HCT116 (cell line): ENCODE data around the gene KCNB1. TPM values are rescaled to one million over a fixed set of nuclear protein-coding genes. Genes with fewer than 3 reads are reported as not detected.

Source experiments
- ATAC-seq: fragments of 200-7000 bp; cut with Tn5 transposase; 2 replicates; pipeline ENCODE4 v1.9.1; 2020; ENCODE audit warnings: mild to moderate bottlenecking, moderate library complexity
- BruUV-seq: library from RNA; stranded (reverse); fragments of 400-500 nt; replicated peaks from 2 replicates; lab custom pipeline; 2021; lab: Mats Ljungman, UMichigan
- CTCF ChIA-PET: fragments of 300-600 bp; sonication (Branson Sonifier 250); formaldehyde crosslinking; loops from one replicate; lab custom pipeline; 2021; ENCODE audit warnings: antibody characterized with exemption; lab: Charles Lee
- POLR2A ChIA-PET: fragments of 300-600, 350-600 bp; sonication (Branson Sonifier 250); formaldehyde crosslinking; loops from one replicate; lab custom pipeline; 2021; ENCODE audit warnings: antibody characterized with exemption; lab: Charles Lee
- RAD21 ChIA-PET, 2 experiments: fragments of 300-600 bp; sonication (Branson Sonifier 250); formaldehyde crosslinking; loops; one replicate each; lab custom pipeline; 2023; ENCODE audit warnings: low total read pairs in 2 of 2; ENCODE audit not compliant: uncharacterized antibody in 2 of 2, unreplicated experiment in 2 of 2, low non-redundant PET in 1 of 2; lab: Charles Lee
- DNase-seq: peaks from one replicate; pipeline ENCODE4 v3.0.0-alpha.2; 2010; ENCODE audit warnings: low read depth, low spot score
- H2AFZ ChIP-seq: fragments of 200-600 bp; shearing (Covaris generic), sonication (generic); 2 replicates; pipeline ENCODE4 v1.6.1; 2017; ENCODE audit warnings: low read depth, mixed run types, mixed read lengths, antibody characterized with exemption, low read length; ENCODE audit not compliant: poor library complexity, severe bottlenecking
- H3K27ac ChIP-seq: 2 replicates; pipeline ENCODE4 v1.5.1; 2012; ENCODE audit warnings: low read depth, low read length
- H3K27me3 ChIP-seq: fragments of 200-600 bp; sonication (generic); 2 replicates; pipeline ENCODE4 v1.6.1; 2016; ENCODE audit warnings: mixed run types, low read length, mixed read lengths; ENCODE audit not compliant: insufficient read depth
- H3K36me3 ChIP-seq, 2 experiments: fragments of 200-500 bp in 1 of 2; fragments of 200-600 bp in 1 of 2; sonication (Bioruptor generic) in 1 of 2; sonication (generic) in 1 of 2; 2 replicates each; pipeline versions ENCODE4 v1.5.1 to v1.6.1; 2014 to 2016; ENCODE audit warnings: low read length in 2 of 2, inconsistent platforms in 1 of 2, mixed read lengths in 1 of 2, mixed run types in 1 of 2; ENCODE audit not compliant: insufficient read depth in 2 of 2, control insufficient read depth in 1 of 2
- H3K4me1 ChIP-seq, 2 experiments: fragments of 200-600 bp in 1 of 2; sonication (generic) in 1 of 2; 2 replicates each; pipeline versions ENCODE4 v1.5.1 to v1.6.1; 2012 to 2017; ENCODE audit warnings: low read length in 2 of 2, inconsistent platforms in 1 of 2, mild to moderate bottlenecking in 1 of 2, mixed read lengths in 1 of 2, mixed run types in 1 of 2, moderate library complexity in 1 of 2; ENCODE audit not compliant: insufficient read depth in 2 of 2, control insufficient read depth in 1 of 2
- H3K4me2 ChIP-seq: fragments of 200-600 bp; sonication (generic); 2 replicates; pipeline ENCODE4 v1.6.1; 2017; ENCODE audit warnings: mixed run types, low read length, mixed read lengths
- H3K4me3 ChIP-seq, 2 experiments: fragments of 200-600 bp in 1 of 2; sonication (generic) in 1 of 2; replicated peaks in 1 of 2; 2 replicates each; pipeline ENCODE4 v1.5.1; 2011 to 2016; ENCODE audit warnings: low read length in 2 of 2, control low read depth in 1 of 2, low read depth in 1 of 2, mild to moderate bottlenecking in 1 of 2, mixed read lengths in 1 of 2, mixed run types in 1 of 2
- H3K79me2 ChIP-seq: fragments of 200-600 bp; sonication (generic); 2 replicates; pipeline ENCODE4 v1.6.1; 2017; ENCODE audit warnings: mild to moderate bottlenecking, mixed run types, low read length, moderate library complexity, mixed read lengths; ENCODE audit not compliant: insufficient read depth
- H3K9ac ChIP-seq: fragments of 200-600 bp; sonication (generic); 2 replicates; pipeline ENCODE4 v1.6.1; 2016; ENCODE audit warnings: low read length, mixed read lengths
- H3K9me2 ChIP-seq: fragments of 200-600 bp; sonication (generic), shearing (Covaris generic); 2 replicates; pipeline ENCODE4 v1.6.1; 2017; ENCODE audit warnings: mixed run types, mild to moderate bottlenecking, moderate library complexity; ENCODE audit not compliant: insufficient read depth
- H3K9me3 ChIP-seq, 2 experiments: fragments of 200-500 bp in 1 of 2; fragments of 200-600 bp in 1 of 2; sonication (Bioruptor generic) in 1 of 2; sonication (generic) in 1 of 2; 2 replicates each; pipeline ENCODE4 v1.6.1; 2014 to 2017; ENCODE audit warnings: low read length in 2 of 2, mixed read lengths in 2 of 2, inconsistent platforms in 1 of 2, low read depth in 1 of 2, mild to moderate bottlenecking in 1 of 2, mixed run types in 1 of 2, moderate library complexity in 1 of 2; ENCODE audit not compliant: control insufficient read depth in 1 of 2, insufficient read depth in 1 of 2
- H4K20me1 ChIP-seq: fragments of 200-600 bp; sonication (generic), shearing (Covaris generic); 2 replicates; pipeline ENCODE4 v1.6.1; 2017; ENCODE audit warnings: mixed run types, mild to moderate bottlenecking, moderate library complexity; ENCODE audit not compliant: insufficient read depth
- CBX3 ChIP-seq: IDR thresholded peaks from 2 replicates; pipeline ENCODE4 v1.6.1; 2012; ENCODE audit warnings: low read depth
- CEBPB ChIP-seq: IDR thresholded peaks from 2 replicates; pipeline ENCODE4 v1.6.1; 2012; ENCODE audit warnings: low read depth
- EGR1 ChIP-seq: IDR thresholded peaks from 2 replicates; pipeline ENCODE4 v1.6.1; 2012; ENCODE audit warnings: low read depth
- ELF1 ChIP-seq: IDR thresholded peaks from 2 replicates; pipeline ENCODE4 v1.6.1; 2012; ENCODE audit warnings: low read depth, borderline replicate concordance
- EZH2 ChIP-seq: fragments of 200-600 bp; sonication (generic); IDR thresholded peaks from 2 replicates; pipeline ENCODE4 v1.6.1; 2017; ENCODE audit warnings: antibody characterized with exemption, mixed run types
- FOSL1 ChIP-seq: IDR thresholded peaks from 2 replicates; pipeline ENCODE4 v1.6.1; 2012; ENCODE audit warnings: low read depth
- JUND ChIP-seq: IDR thresholded peaks from 2 replicates; pipeline ENCODE4 v1.6.1; 2012
- POLR2A ChIP-seq: IDR thresholded peaks from 2 replicates; pipeline ENCODE4 v1.7.0; 2011; ENCODE audit warnings: borderline replicate concordance; ENCODE audit not compliant: insufficient read depth, insufficient read length; ENCODE audit errors: extremely low read depth
- POLR2AphosphoS5 ChIP-seq: IDR thresholded peaks from 2 replicates; pipeline ENCODE4 v1.6.1; 2011; ENCODE audit warnings: mild to moderate bottlenecking, low read depth, low read length, moderate library complexity
- RAD21 ChIP-seq: IDR thresholded peaks from 2 replicates; pipeline ENCODE4 v1.6.1; 2012; ENCODE audit warnings: low read depth, mild to moderate bottlenecking
- REST ChIP-seq: IDR thresholded peaks from 2 replicates; pipeline ENCODE4 v1.6.1; 2012; ENCODE audit warnings: low read depth
- SP1 ChIP-seq: IDR thresholded peaks from 2 replicates; pipeline ENCODE4 v1.6.1; 2012; ENCODE audit warnings: low read depth
- TCF7L2 ChIP-seq: IDR thresholded peaks from 2 replicates; pipeline ENCODE4 v1.7.0; 2011; ENCODE audit warnings: borderline replicate concordance, inconsistent platforms; ENCODE audit not compliant: insufficient read depth, insufficient read length; ENCODE audit errors: extremely low read depth
- YY1 ChIP-seq: IDR thresholded peaks from 2 replicates; pipeline ENCODE4 v1.6.1; 2011; ENCODE audit warnings: low read length, low read depth, moderate library complexity, mild to moderate bottlenecking; ENCODE audit not compliant: insufficient replicate concordance; ENCODE audit errors: extremely low read depth
- ZFX ChIP-seq: fragments of 450-650 bp; IDR thresholded peaks from 2 replicates; pipeline ENCODE4 v1.6.1; 2017
- intact Hi-C: fragments of 100-400 bp; cut with micrococcal nuclease; formaldehyde crosslinking; loops from 2 replicates; pipeline ENCODE4 v1.10.0; 2022
- total RNA-seq: library from RNA; stranded (reverse); gene quantifications from one replicate; pipeline ENCODE4 v1.2.1, GENCODE V29; 2021; ENCODE audit not compliant: unreplicated experiment

The KCNB1 gene
- total RNA-seq, 1 experiment from 2014 or later: 0.79 TPM

- TF ChIP-seq REST (no peak), CEBPB (no peak), RAD21 (no peak), TCF7L2 (no peak), CBX3 (no peak), EGR1 (no peak), FOSL1 (no peak), POLR2A (no peak)
Measured at GRCh38 chr20:49469060-49469459, 13.4 kb downstream of the KCNB1 start (continued).

- H3K9me2 ChIP-seq: no peaks in the 10 kb centered on the region
- no peak overlapping the region for H3K9ac ChIP-seq
- peaks cover 19% of the 10 kb centered on the region for H3K27me3 ChIP-seq
- no TSS peak for BruUV-seq
- H3K27ac ChIP-seq: no peak overlapping the region
- no peaks in the 10 kb centered on the region for H3K36me3 ChIP-seq
- ATAC-seq (no peak), DNase-seq (no peak)
- ChIA-PET POLR2A (no interaction called here), RAD21 (no interaction called here), CTCF (no interaction called here)
- TF ChIP-seq POLR2AphosphoS5 (no peak), JUND (no peak), POLR2A (no peak), EGR1 (no peak), YY1 (no peak), EZH2 (no peak), ELF1 (no peak), CEBPB (no peak), FOSL1 (no peak), SP1 (no peak), ZFX (no peak)
- no peak overlapping the region for H2AFZ ChIP-seq
- no peak overlapping the region for H3K4me2 ChIP-seq
- H4K20me1 ChIP-seq: no peaks in the 10 kb centered on the region
- intact Hi-C loops: no loop called here
- no peak overlapping the region for H3K4me3 ChIP-seq
- H3K4me1 ChIP-seq: no peaks in the 10 kb centered on the region
- H3K9me3 ChIP-seq: no peaks in the 10 kb centered on the region
- no peaks in the 10 kb centered on the region for H3K79me2 ChIP-seq
Measured at GRCh38 chr20:49468412-49468811, 14.1 kb downstream of the KCNB1 start.
